HepG2 (cell line): ENCODE results near the gene CDH23. TPM values are rescaled to one million over a fixed set of nuclear protein-coding genes. Genes with fewer than 3 reads are reported as not detected.

Experiments
- ATAC-seq: fragments of 200-7000 bp; cut with Tn5 transposase; 3 replicates; pipeline ENCODE4 v1.9.1; 2020; ENCODE audit warnings: mild to moderate bottlenecking, moderate library complexity
- BruUV-seq: library from RNA; stranded (reverse); fragments of 400-500 nt; replicated peaks from 2 replicates; lab custom pipeline; 2021; lab: Mats Ljungman, UMichigan
- CTCF ChIA-PET: fragments of 300-600 bp; formaldehyde crosslinking; extraction: SDS; loops from one replicate; lab custom pipeline; 2021; ENCODE audit warnings: low total read pairs, inconsistent platforms, low intra/inter-chr PET ratio; lab: Yijun Ruan, JAX
- POLR2A ChIA-PET: fragments of 350-600 bp; sonication (Branson Sonifier 250); formaldehyde crosslinking; loops from one replicate; lab custom pipeline; 2020; ENCODE audit warnings: antibody characterized with exemption, inconsistent platforms; lab: Yijun Ruan, JAX
- DNase-seq: peaks from one replicate; pipeline ENCODE4 v3.0.0-alpha.2; 2015; ENCODE audit warnings: low spot score
- FAIRE-seq: peaks from 3 replicates; lab custom pipeline; 2011; peaks lifted over from hg19 to GRCh38; lab: Jason Lieb, UNC
- H2AFZ ChIP-seq: one replicate; pipeline ENCODE4 v1.6.1; 2011; ENCODE audit warnings: low read length, inconsistent platforms
- H3K27ac ChIP-seq: fragments of 300-600 bp; 3 replicates; pipeline ENCODE4 v1.8.0; 2011; ENCODE audit warnings: mixed run types, mild to moderate bottlenecking, mixed read lengths, low read length, inconsistent platforms; ENCODE audit not compliant: insufficient read depth; ENCODE audit errors: extremely low read length
- H3K27me3 ChIP-seq, 2 experiments: fragments of 200-600 bp in 1 of 2; 2 replicates in 1 of 2; 3 replicates in 1 of 2; pipeline versions ENCODE4 v1.6.0 to v1.8.0; 2011; ENCODE audit warnings: low read length in 2 of 2, mild to moderate bottlenecking in 2 of 2, moderate library complexity in 2 of 2, inconsistent platforms in 1 of 2; ENCODE audit not compliant: insufficient read depth in 2 of 2, control insufficient read depth in 1 of 2
- H3K36me3 ChIP-seq, 2 experiments: fragments of 200-600 bp in 1 of 2; replicated peaks in 1 of 2; 2 replicates in 1 of 2; 3 replicates in 1 of 2; pipeline versions ENCODE4 v1.5.1 to v1.8.0; 2011; ENCODE audit warnings: low read length in 2 of 2, inconsistent platforms in 1 of 2; ENCODE audit not compliant: insufficient read depth in 2 of 2, control insufficient read depth in 1 of 2
- H3K4me1 ChIP-seq: 2 replicates; pipeline ENCODE4 v1.5.1; 2012; ENCODE audit warnings: low read length, inconsistent platforms; ENCODE audit not compliant: insufficient read depth
- H3K4me2 ChIP-seq: 2 replicates; pipeline ENCODE4 v1.6.0; 2011; ENCODE audit warnings: low read depth, low read length, inconsistent platforms
- H3K4me3 ChIP-seq, 3 experiments: fragments of 200-600 bp in 1 of 3; sonication (generic), shearing (Covaris generic) in 1 of 3; replicated peaks in 1 of 3; 2 replicates each; pipeline ENCODE4 v1.5.1; 2011 to 2016; ENCODE audit warnings: low read length in 3 of 3, inconsistent platforms in 2 of 3, low read depth in 2 of 3, mild to moderate bottlenecking in 2 of 3, control low read depth in 1 of 3, mixed read lengths in 1 of 3; ENCODE audit not compliant: insufficient read depth in 1 of 3
- H3K79me2 ChIP-seq: one replicate; pipeline ENCODE4 v1.6.1; 2011; ENCODE audit warnings: low read length, inconsistent platforms; ENCODE audit not compliant: insufficient read depth
- H3K9ac ChIP-seq: 2 replicates; pipeline ENCODE4 v1.6.0; 2011; ENCODE audit warnings: mild to moderate bottlenecking, low read depth, low read length, inconsistent platforms; ENCODE audit not compliant: insufficient read depth
- H3K9me3 ChIP-seq: 2 replicates; pipeline ENCODE4 v1.5.1; 2012; ENCODE audit warnings: mild to moderate bottlenecking, low read length
- H4K20me1 ChIP-seq: 2 replicates; pipeline ENCODE4 v1.6.0; 2011; ENCODE audit warnings: inconsistent platforms, mild to moderate bottlenecking, low read length, moderate library complexity; ENCODE audit not compliant: insufficient read depth
- EEA1 ChIP-seq: sonication (generic); formaldehyde crosslinking; IDR thresholded peaks from 2 replicates; pipeline ENCODE4 v1.5.1; 2020; ENCODE audit warnings: mild to moderate bottlenecking, missing genetic modification reagents, borderline replicate concordance
- HCFC1 ChIP-seq: fragments of 150-350 bp; IDR thresholded peaks from 2 replicates; pipeline ENCODE4 v1.6.1; 2014; ENCODE audit warnings: low read depth, low read length
- MEIS2 ChIP-seq: sonication (generic); formaldehyde crosslinking; IDR thresholded peaks from 2 replicates; pipeline ENCODE4 v1.9.0; 2021; ENCODE audit warnings: mild to moderate bottlenecking, missing genetic modification reagents
- NCOA2 ChIP-seq: sonication (generic); formaldehyde crosslinking; IDR thresholded peaks from 2 replicates; pipeline ENCODE4 v1.8.0; 2022; ENCODE audit warnings: inconsistent platforms
- TAF15 ChIP-seq: fragments of 200-400 bp; formaldehyde crosslinking; IDR thresholded peaks from one replicate; pipeline ENCODE4 v1.6.1; 2018; ENCODE audit warnings: mild to moderate bottlenecking, low read depth, low read length; ENCODE audit not compliant: poor library complexity, severe bottlenecking
- TMF1 ChIP-seq: sonication (generic); formaldehyde crosslinking; IDR thresholded peaks from 2 replicates; pipeline ENCODE4 v1.8.1; 2022; ENCODE audit warnings: low read depth, missing genetic modification reagents
- ZNF143 ChIP-seq: sonication (generic); formaldehyde crosslinking; IDR thresholded peaks from 2 replicates; pipeline ENCODE4 v1.4.0; 2020; ENCODE audit warnings: missing genetic modification reagents
- ZNF224 ChIP-seq: sonication (generic); formaldehyde crosslinking; IDR thresholded peaks from 2 replicates; pipeline ENCODE4 v1.5.0; 2020; ENCODE audit warnings: mild to moderate bottlenecking, missing genetic modification reagents
- ZNF367 ChIP-seq: sonication (generic); formaldehyde crosslinking; IDR thresholded peaks from 2 replicates; pipeline ENCODE4 v1.4.0; 2020; ENCODE audit warnings: missing genetic modification reagents, borderline replicate concordance
- ZNF629 ChIP-seq: sonication (generic); formaldehyde crosslinking; conservative IDR thresholded peaks from 2 replicates; pipeline ENCODE4 v1.5.0; 2020; ENCODE audit warnings: missing genetic modification reagents
- WGBS: methylation state at CpG from one replicate; pipeline ENCODE4 v1.1.6; 2017; ENCODE audit warnings: low lambda C conversion rate; 5-methylcytosine and 5-hydroxymethylcytosine counted together
- in situ Hi-C: cut with HindIII; loops from 2 replicates; pipeline ENCODE4 v1.10.0; 2017; ENCODE audit warnings: low pct_unique_long_range_greater_than_20kb; ENCODE audit not compliant: extremely low pct_ligation_motif_present
- intact Hi-C: fragments of 100-400 bp; cut with micrococcal nuclease; formaldehyde crosslinking; loops from one replicate; pipeline ENCODE4 v1.10.0; 2022; ENCODE audit not compliant: unreplicated experiment
- polyA plus RNA-seq, 8 experiments: library from polyadenylated mRNA; depleted of rRNA in 3 of 8; stranded (reverse) in 7 of 8; unstranded in 1 of 8; fragments of >200 nt; fragmentation: Illumina TruSeq in 4 of 8; extraction: Trizol in 4 of 8; gene quantifications; 2 replicates each; pipeline versions ENCODE4 v1.2.1 to v1.2.3, GENCODE V29; 2011 to 2016; ENCODE audit warnings: low read depth in 4 of 8, missing spikeins in 1 of 8, mixed read lengths in 1 of 8; ENCODE audit not compliant: insufficient read depth in 1 of 8
- total RNA-seq, 5 experiments: library from RNA; depleted of rRNA; stranded (reverse); fragments of >200 nt; fragmentation: Illumina TruSeq; extraction: Trizol; gene quantifications; 2 replicates each; pipeline ENCODE4 v1.2.3, GENCODE V29; 2016; ENCODE audit warnings: low read depth in 1 of 5
- TF ChIP-seq, protein P1 (sequence below): sonication (generic); formaldehyde crosslinking; IDR thresholded peaks from 2 replicates; pipeline ENCODE4 v1.4.0; 2020; ENCODE audit warnings: missing genetic modification reagents, borderline replicate concordance

Gene CDH23
- total and polyA plus RNA-seq, 2 of the 13 experiments (the other 11 are each of a cell fraction or from before 2014, with no cell fraction given): 0.13 TPM; not detected in 1

DNA sequence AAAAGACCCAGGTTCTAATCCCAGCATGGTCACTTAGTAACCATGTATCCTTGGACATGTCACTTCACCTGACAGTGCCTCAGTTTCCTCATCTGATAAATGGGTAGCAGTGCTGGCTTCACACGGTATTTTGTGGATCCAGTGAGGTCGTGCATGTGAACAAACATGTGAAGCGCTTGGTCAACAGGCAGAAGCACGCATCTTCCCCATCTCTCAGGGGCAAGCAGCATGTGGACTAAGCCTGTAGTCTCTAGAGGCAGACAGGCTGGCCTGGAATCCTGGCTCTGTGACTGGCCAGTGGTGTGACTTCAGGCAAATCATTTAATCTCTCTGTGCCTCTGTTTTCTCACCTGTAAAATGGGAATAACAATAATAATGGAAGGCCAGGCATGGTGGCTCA is 207.0 kb downstream of the CDH23 start:
- CTCF ChIA-PET: no interaction called here

GRCh38 chr10:71604324-71605018 is 207.8 kb downstream of the CDH23 start:
- no peak for DNase-seq
- Histone ChIP-seq H3K36me3 (no peaks in the 10 kb centered on the region), H4K20me1 (no peaks in the 10 kb centered on the region), H3K4me3 (no peak overlapping the region), H3K4me2 (no peak overlapping the region), H3K9ac (no peak overlapping the region), H3K27ac (no peak overlapping the region), H3K9me3 (no peaks in the 10 kb centered on the region), H2AFZ (no peak overlapping the region), H3K79me2 (no peaks in the 10 kb centered on the region), H3K4me1 (peaks cover under 1% of the 10 kb centered on the region), H3K27me3 (no peaks in the 10 kb centered on the region; a peak in 3 of 5 replicates)
- no peak for FAIRE-seq
- 10% methylated on average over 6 of the region's 8 CpGs for WGBS
- in situ Hi-C loops (no loop called here), intact Hi-C loops (loop anchor here (10.0 kb wide), 1 partner anchor 290 kb away; the partner anchor contains the start of gene SLC29A3)
- no TSS peak for BruUV-seq
- CTCF ChIA-PET: no interaction called here
- no peak for ATAC-seq
- POLR2A ChIA-PET: no interaction called here
- TF ChIP-seq ZNF367 (CRISPR knock-in tag) (no peak), MEIS2 (CRISPR knock-in tag) (no peak), TMF1 (CRISPR knock-in tag) (no peak), NCOA2 (CRISPR knock-in tag) (no peak), EEA1 (no peak), ZNF224 (no peak), HCFC1 (no peak), ZNF143 (CRISPR knock-in tag) (no peak)
- TF ChIP-seq, protein P1, sequence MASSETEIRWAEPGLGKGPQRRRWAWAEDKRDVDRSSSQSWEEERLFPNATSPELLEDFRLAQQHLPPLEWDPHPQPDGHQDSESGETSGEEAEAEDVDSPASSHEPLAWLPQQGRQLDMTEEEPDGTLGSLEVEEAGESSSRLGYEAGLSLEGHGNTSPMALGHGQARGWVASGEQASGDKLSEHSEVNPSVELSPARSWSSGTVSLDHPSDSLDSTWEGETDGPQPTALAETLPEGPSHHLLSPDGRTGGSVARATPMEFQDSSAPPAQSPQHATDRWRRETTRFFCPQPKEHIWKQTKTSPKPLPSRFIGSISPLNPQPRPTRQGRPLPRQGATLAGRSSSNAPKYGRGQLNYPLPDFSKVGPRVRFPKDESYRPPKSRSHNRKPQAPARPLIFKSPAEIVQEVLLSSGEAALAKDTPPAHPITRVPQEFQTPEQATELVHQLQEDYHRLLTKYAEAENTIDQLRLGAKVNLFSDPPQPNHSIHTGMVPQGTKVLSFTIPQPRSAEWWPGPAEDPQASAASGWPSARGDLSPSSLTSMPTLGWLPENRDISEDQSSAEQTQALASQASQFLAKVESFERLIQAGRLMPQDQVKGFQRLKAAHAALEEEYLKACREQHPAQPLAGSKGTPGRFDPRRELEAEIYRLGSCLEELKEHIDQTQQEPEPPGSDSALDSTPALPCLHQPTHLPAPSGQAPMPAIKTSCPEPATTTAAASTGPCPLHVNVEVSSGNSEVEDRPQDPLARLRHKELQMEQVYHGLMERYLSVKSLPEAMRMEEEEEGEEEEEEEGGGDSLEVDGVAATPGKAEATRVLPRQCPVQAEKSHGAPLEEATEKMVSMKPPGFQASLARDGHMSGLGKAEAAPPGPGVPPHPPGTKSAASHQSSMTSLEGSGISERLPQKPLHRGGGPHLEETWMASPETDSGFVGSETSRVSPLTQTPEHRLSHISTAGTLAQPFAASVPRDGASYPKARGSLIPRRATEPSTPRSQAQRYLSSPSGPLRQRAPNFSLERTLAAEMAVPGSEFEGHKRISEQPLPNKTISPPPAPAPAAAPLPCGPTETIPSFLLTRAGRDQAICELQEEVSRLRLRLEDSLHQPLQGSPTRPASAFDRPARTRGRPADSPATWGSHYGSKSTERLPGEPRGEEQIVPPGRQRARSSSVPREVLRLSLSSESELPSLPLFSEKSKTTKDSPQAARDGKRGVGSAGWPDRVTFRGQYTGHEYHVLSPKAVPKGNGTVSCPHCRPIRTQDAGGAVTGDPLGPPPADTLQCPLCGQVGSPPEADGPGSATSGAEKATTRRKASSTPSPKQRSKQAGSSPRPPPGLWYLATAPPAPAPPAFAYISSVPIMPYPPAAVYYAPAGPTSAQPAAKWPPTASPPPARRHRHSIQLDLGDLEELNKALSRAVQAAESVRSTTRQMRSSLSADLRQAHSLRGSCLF (CRISPR knock-in tag): no peak

More for the DNA sequence above, 207.0 kb downstream of the CDH23 start:
- Histone ChIP-seq H3K9ac (no peak overlapping the region), H3K4me3 (no peak overlapping the region), H2AFZ (no peak overlapping the region), H4K20me1 (no peaks in the 10 kb centered on the region), H3K27ac (no peak overlapping the region), H3K9me3 (no peaks in the 10 kb centered on the region), H3K4me1 (peaks cover 8% of the 10 kb centered on the region), H3K79me2 (no peaks in the 10 kb centered on the region), H3K27me3 (no peaks in the 10 kb centered on the region; a peak in 2 of 5 replicates), H3K4me2 (no peak overlapping the region), H3K36me3 (no peaks in the 10 kb centered on the region)
- 41% methylated on average over 4 of the region's 4 CpGs for WGBS
- BruUV-seq: no TSS peak
- no peak for TF ChIP-seq TAF15
- TF ChIP-seq ZNF629: peak; percentile 43; the same call in 1 of the 2 replicates
- ATAC-seq: no peak
- in situ Hi-C loops: no loop called here
- DNase-seq: no peak
- POLR2A ChIA-PET: no interaction called here
- intact Hi-C loops: loop anchor here (10.0 kb wide), 1 partner anchor 289 kb away; the partner anchor contains the start of gene SLC29A3
- no peak for FAIRE-seq
